CD8-positive, alpha-beta memory T cell (primary cell): ENCODE results near the gene CD209. TPM values are rescaled to one million over a fixed set of nuclear protein-coding genes. Genes with fewer than 3 reads are reported as not detected.

Experiments used
- CTCF ChIA-PET: fragments of 350-600 bp; sonication (Branson Sonifier 250); formaldehyde crosslinking; loops from one replicate; lab custom pipeline; 2021; ENCODE audit warnings: antibody characterized with exemption; lab: Charles Lee
- POLR2A ChIA-PET: fragments of 350-600 bp; sonication (Branson Sonifier 250); formaldehyde crosslinking; loops from one replicate; lab custom pipeline; 2021; ENCODE audit warnings: antibody characterized with exemption; lab: Charles Lee
- DNase-seq, 5 donors: peaks; one replicate each; pipeline versions ENCODE4 v3.0.0 to v3.0.0-alpha.2; 2020 to 2022; ENCODE audit warnings: mixed read lengths in 1 of 5
- H3K27ac ChIP-seq: one replicate; pipeline ENCODE4 v1.7.0; 2013; ENCODE audit warnings: low read depth, mild to moderate bottlenecking, low read length, moderate library complexity
- H3K27me3 ChIP-seq: 2 replicates; pipeline ENCODE4 v1.7.0; 2013; ENCODE audit warnings: low read length, mild to moderate bottlenecking; ENCODE audit not compliant: insufficient read depth, poor library complexity, severe bottlenecking
- H3K36me3 ChIP-seq: 2 replicates; pipeline ENCODE4 v1.7.0; 2013; ENCODE audit warnings: mild to moderate bottlenecking, low read length, moderate library complexity; ENCODE audit not compliant: insufficient read depth
- H3K4me1 ChIP-seq: 2 replicates; pipeline ENCODE4 v1.7.0; 2013; ENCODE audit warnings: mild to moderate bottlenecking, low read length, moderate library complexity; ENCODE audit not compliant: insufficient read depth
- H3K4me3 ChIP-seq: 2 replicates; pipeline ENCODE4 v1.7.0; 2013; ENCODE audit warnings: mild to moderate bottlenecking, low read length
- H3K9me3 ChIP-seq: 2 replicates; pipeline ENCODE4 v1.7.0; 2013; ENCODE audit warnings: mild to moderate bottlenecking, low read length
- H3K27ac Mint-ChIP-seq, 8 donors: one replicate each; pipeline ENCODE4 v1.8.0; 2020 to 2021; ENCODE audit warnings: mixed read lengths in 8 of 8, mild to moderate bottlenecking in 6 of 8, inconsistent platforms in 3 of 8, moderate library complexity in 3 of 8
- H3K27me3 Mint-ChIP-seq, 2 donors: one replicate each; pipeline ENCODE4 v1.8.0; 2020 to 2021; ENCODE audit warnings: mixed read lengths in 2 of 2, mild to moderate bottlenecking in 1 of 2, moderate library complexity in 1 of 2
- H3K36me3 Mint-ChIP-seq, 3 donors: one replicate each; pipeline ENCODE4 v1.8.0; 2020 to 2021; ENCODE audit warnings: mixed read lengths in 3 of 3, inconsistent platforms in 1 of 3, mild to moderate bottlenecking in 1 of 3
- H3K4me1 Mint-ChIP-seq, 3 donors: one replicate each; pipeline ENCODE4 v1.8.0; 2020 to 2021; ENCODE audit warnings: mixed read lengths in 3 of 3, inconsistent platforms in 1 of 3, mild to moderate bottlenecking in 1 of 3
- H3K4me3 Mint-ChIP-seq, 7 donors: one replicate each; pipeline ENCODE4 v1.8.0; 2020 to 2021; ENCODE audit warnings: mixed read lengths in 7 of 7, mild to moderate bottlenecking in 6 of 7, moderate library complexity in 4 of 7, inconsistent platforms in 2 of 7
- H3K9me3 Mint-ChIP-seq, 5 donors: one replicate each; pipeline ENCODE4 v1.8.0; 2020 to 2022; ENCODE audit warnings: mixed read lengths in 5 of 5, mild to moderate bottlenecking in 3 of 5, moderate library complexity in 2 of 5, inconsistent platforms in 1 of 5
- polyA plus RNA-seq: library from polyadenylated mRNA; unstranded; fragments of 300-500 nt; fragmentation: Illumina TruSeq; gene quantifications from one replicate; pipeline ENCODE4 v1.2.3, GENCODE V29; 2021
- total RNA-seq, 2 experiments: library from RNA; stranded (reverse); gene quantifications; one replicate each; pipeline ENCODE4 v1.2.3, GENCODE V29; 2021

The CD209 gene
- total and polyA plus RNA-seq, 3 experiments from 2014 or later: 0.16 to 0.28 TPM; not detected in 1

DNA sequence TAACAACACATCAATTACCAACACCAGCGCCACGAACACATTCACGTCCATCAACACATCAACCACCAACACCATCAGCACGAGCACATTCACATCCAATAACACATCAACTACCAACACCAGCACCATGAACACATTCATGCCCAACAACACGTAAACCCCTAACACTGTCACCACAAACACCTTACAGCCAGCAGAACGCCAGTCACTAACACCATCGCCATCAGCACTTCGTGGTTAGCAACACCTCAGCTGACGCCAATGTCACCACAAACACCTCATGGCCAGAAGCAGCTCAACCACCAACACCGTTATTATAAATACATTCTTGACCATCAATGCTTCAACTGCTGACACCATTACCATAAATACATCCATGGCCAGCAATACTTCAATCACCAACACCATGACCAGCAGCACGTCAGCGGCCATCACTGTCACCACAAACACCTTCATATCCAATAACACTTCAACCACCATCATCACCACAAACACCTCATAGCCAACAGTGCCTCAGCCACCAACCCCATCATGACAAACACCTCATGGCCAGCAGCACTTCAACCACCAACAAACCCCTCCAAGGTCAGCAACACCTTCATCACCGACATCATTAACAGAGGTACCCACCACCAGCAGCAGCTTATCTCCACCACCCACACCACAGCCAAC lies 54.8 kb downstream of the CD209 start:
- Histone ChIP-seq H3K27ac (no peak overlapping the region), H3K4me3 (no peak overlapping the region), H3K9me3 (peaks cover 16% of the 10 kb centered on the region), H3K36me3 (no peaks in the 10 kb centered on the region), H3K4me1 (peaks cover 11% of the 10 kb centered on the region), H3K27me3 (no peaks in the 10 kb centered on the region)
- peak in 4 of 5 donors; percentile 28 to 75 (median 60) for DNase-seq
- Mint-ChIP-seq H3K9me3 (no peaks in the 10 kb centered on the region), H3K27ac (no peak overlapping the region), H3K4me3 (no peak overlapping the region), H3K4me1 (peaks cover 0 to 6% (median 0%) of the 10 kb centered on the region in 3 donors), H3K36me3 (no peaks in the 10 kb centered on the region), H3K27me3 (peaks cover 8 to 10% of the 10 kb centered on the region in 2 donors)
- ChIA-PET CTCF (no interaction called here), POLR2A (interaction anchor here (0.9 kb wide), 1 partner anchor 13 kb away, joined by 3 read pairs; no protein-coding TSS in a partner anchor)

- no peaks in the 10 kb centered on the region for H3K27me3 ChIP-seq
- peak in 4 of 5 donors; percentile 17 to 66 (median 46) for DNase-seq
- Mint-ChIP-seq H3K4me3 (no peak overlapping the region), H3K27ac (no peak overlapping the region), H3K4me1 (peaks cover 0 to 6% (median 0%) of the 10 kb centered on the region in 3 donors), H3K9me3 (no peaks in the 10 kb centered on the region), H3K27me3 (peaks cover 1 to 4% of the 10 kb centered on the region in 2 donors), H3K36me3 (no peaks in the 10 kb centered on the region)
- POLR2A ChIA-PET: no interaction called here
- peaks cover 16% of the 10 kb centered on the region for H3K9me3 ChIP-seq
- H3K4me3 ChIP-seq: no peak overlapping the region
- H3K4me1 ChIP-seq: peaks cover 11% of the 10 kb centered on the region
- H3K36me3 ChIP-seq: no peaks in the 10 kb centered on the region
- peak overlapping the region; percentile 20 for H3K27ac ChIP-seq
- CTCF ChIA-PET: no interaction called here
These were observed 55.8 kb downstream of the CD209 start for GRCh38 chr19:7691497-7691896.

GRCh38 chr19:7690779-7691258 lies 56.5 kb downstream of the CD209 start:
- peak in 1 of 5 donors; percentile 51 for DNase-seq
- no peaks in the 10 kb centered on the region for H3K36me3 ChIP-seq
- no peak overlapping the region for H3K27ac ChIP-seq
- peaks cover 11% of the 10 kb centered on the region for H3K4me1 ChIP-seq
- Mint-ChIP-seq H3K9me3 (no peaks in the 10 kb centered on the region), H3K27me3 (peaks cover 0 to 4% of the 10 kb centered on the region in 2 donors), H3K4me3 (no peak overlapping the region), H3K36me3 (peaks cover 0 to under 1% (median 0%) of the 10 kb centered on the region in 3 donors), H3K4me1 (peaks cover 0 to 6% (median 0%) of the 10 kb centered on the region in 3 donors), H3K27ac (no peak overlapping the region)
- CTCF ChIA-PET: no interaction called here
- peaks cover 16% of the 10 kb centered on the region for H3K9me3 ChIP-seq
- POLR2A ChIA-PET: no interaction called here
- no peak overlapping the region for H3K4me3 ChIP-seq
- H3K27me3 ChIP-seq: no peaks in the 10 kb centered on the region

Other genes with a start within 250 kb of the CD209 start
- gene ZNF358, start 231.4 kb downstream of the CD209 start, total RNA-seq: 1 to 10 TPM; 7.6 to 8.9 TPM
- gene ZNF358, start 231.4 kb downstream of the CD209 start, polyA plus RNA-seq: 2.5 TPM
- gene MCOLN1, start 224.9 kb downstream of the CD209 start, total RNA-seq: 10 to 100 TPM; 19.4 to 19.6 TPM
- gene MCOLN1, start 224.9 kb downstream of the CD209 start, polyA plus RNA-seq: 11.6 TPM
- 100 to 1,000 TPM; 112 to 117 TPM for gene PNPLA6, start 211.8 kb downstream of the CD209 start, total RNA-seq
- 17.1 TPM for gene PNPLA6, start 211.8 kb downstream of the CD209 start, polyA plus RNA-seq
- under 1 TPM; 0.24 to 0.31 TPM for gene CAMSAP3, start 151.7 kb downstream of the CD209 start, total RNA-seq
- gene CAMSAP3, start 151.7 kb downstream of the CD209 start, polyA plus RNA-seq: 0.07 TPM
- gene XAB2, start 118.0 kb downstream of the CD209 start, total RNA-seq: 10 to 100 TPM; 46.0 to 47.6 TPM
- gene XAB2, start 118.0 kb downstream of the CD209 start, polyA plus RNA-seq: 8.8 TPM
- gene PET100, start 117.7 kb downstream of the CD209 start, total RNA-seq: 100 to 1,000 TPM; 110 TPM
- gene PET100, start 117.7 kb downstream of the CD209 start, polyA plus RNA-seq: 297 TPM
- gene PCP2, start 113.8 kb downstream of the CD209 start, total RNA-seq: under 1 TPM; 0.48 to 0.91 TPM
- not detected for gene PCP2, start 113.8 kb downstream of the CD209 start, polyA plus RNA-seq
- gene STXBP2, start 110.4 kb downstream of the CD209 start, total RNA-seq: 10 to 100 TPM; 80.1 to 80.5 TPM
- 75.2 TPM for gene STXBP2, start 110.4 kb downstream of the CD209 start, polyA plus RNA-seq
- gene RETN, start 78.5 kb downstream of the CD209 start, total RNA-seq: not detected
- gene RETN, start 78.5 kb downstream of the CD209 start, polyA plus RNA-seq: 1.2 TPM
- gene MCEMP1, start 70.4 kb downstream of the CD209 start, total RNA-seq: not detected
- gene MCEMP1, start 70.4 kb downstream of the CD209 start, polyA plus RNA-seq: not detected
- 10 to 100 TPM; 63.5 to 70.1 TPM for gene TRAPPC5, start 66.7 kb downstream of the CD209 start, total RNA-seq
- 155 TPM for gene TRAPPC5, start 66.7 kb downstream of the CD209 start, polyA plus RNA-seq
- 1 to 10 TPM in 1 of 2 experiments, under 1 TPM in 1; 0.96 to 1.6 TPM for gene FCER2, start 45.4 kb downstream of the CD209 start, total RNA-seq
- gene FCER2, start 45.4 kb downstream of the CD209 start, polyA plus RNA-seq: not detected
- not detected for gene CLEC4G, start 15.4 kb downstream of the CD209 start, total RNA-seq
- gene CLEC4G, start 15.4 kb downstream of the CD209 start, polyA plus RNA-seq: not detected
- not detected for gene CLEC4M, start 15.7 kb upstream of the CD209 start, total RNA-seq
- not detected for gene CLEC4M, start 15.7 kb upstream of the CD209 start, polyA plus RNA-seq
- gene EVI5L, start 82.7 kb upstream of the CD209 start, total RNA-seq: 1 to 10 TPM; 6.7 to 7.4 TPM
- gene EVI5L, start 82.7 kb upstream of the CD209 start, polyA plus RNA-seq: 2.9 TPM
- gene PRR36, start 126.9 kb upstream of the CD209 start, total RNA-seq: not detected
- gene PRR36, start 126.9 kb upstream of the CD209 start, polyA plus RNA-seq: not detected
- gene LRRC8E, start 141.0 kb upstream of the CD209 start, total RNA-seq: not detected
- not detected for gene LRRC8E, start 141.0 kb upstream of the CD209 start, polyA plus RNA-seq
- 10 to 100 TPM; 35.9 to 38.3 TPM for gene MAP2K7, start 156.3 kb upstream of the CD209 start, total RNA-seq
- gene MAP2K7, start 156.3 kb upstream of the CD209 start, polyA plus RNA-seq: 2.0 TPM
- gene TGFBR3L, start 167.3 kb upstream of the CD209 start, total RNA-seq: 1 to 10 TPM; 7.7 to 8.6 TPM
- 1.3 TPM for gene TGFBR3L, start 167.3 kb upstream of the CD209 start, polyA plus RNA-seq
- gene SNAPC2, start 172.8 kb upstream of the CD209 start, total RNA-seq: 10 to 100 TPM; 17.4 to 18.2 TPM
- gene SNAPC2, start 172.8 kb upstream of the CD209 start, polyA plus RNA-seq: 21.9 TPM
- gene CTXN1, start 178.6 kb upstream of the CD209 start, total RNA-seq: under 1 TPM; 0.42 to 0.72 TPM
- not detected for gene CTXN1, start 178.6 kb upstream of the CD209 start, polyA plus RNA-seq
- gene TIMM44, start 196.1 kb upstream of the CD209 start, total RNA-seq: 100 to 1,000 TPM; 105 to 107 TPM
- 16.9 TPM for gene TIMM44, start 196.1 kb upstream of the CD209 start, polyA plus RNA-seq